HEK293 (cell line): Measurements from ENCODE around the gene CLEC2D.

Source experiments
- PRDM1 ChIP-seq: fragments of 450-650 bp; formaldehyde crosslinking; IDR thresholded peaks from 2 replicates; pipeline ENCODE4; 2016; ENCODE audit warnings: missing biosample characterization, missing genetic modification characterization
- ZNF335 ChIP-seq: fragments of 450-650 bp; formaldehyde crosslinking; conservative IDR thresholded peaks from 2 replicates; pipeline ENCODE4 v1.5.1; 2016; ENCODE audit warnings: missing biosample characterization, missing genetic modification characterization
- TF ChIP-seq, protein P1 (sequence below): fragments of 450-650 bp; formaldehyde crosslinking; IDR thresholded peaks from 2 replicates; pipeline ENCODE4 v1.5.1; 2016; ENCODE audit warnings: missing biosample characterization, missing genetic modification characterization
- TF ChIP-seq, protein P2 (sequence below): fragments of 450-650 bp; formaldehyde crosslinking; IDR thresholded peaks from 2 replicates; pipeline ENCODE4 v1.5.1; 2016; ENCODE audit warnings: missing biosample characterization, missing genetic modification characterization
- TF ChIP-seq, protein P3 (sequence below): fragments of 450-650 bp; formaldehyde crosslinking; IDR thresholded peaks from 2 replicates; pipeline ENCODE4 v1.5.1; 2016; ENCODE audit warnings: missing biosample characterization, missing genetic modification characterization
- TF ChIP-seq, protein P4 (sequence below): fragments of 450-650 bp; formaldehyde crosslinking; IDR thresholded peaks from 2 replicates; pipeline ENCODE4 v1.5.1; 2016; ENCODE audit warnings: missing biosample characterization, missing genetic modification characterization
- TF ChIP-seq, protein P5 (sequence below): fragments of 450-650 bp; formaldehyde crosslinking; conservative IDR thresholded peaks from 2 replicates; pipeline ENCODE4 v1.5.1; 2016; ENCODE audit warnings: low read depth, missing biosample characterization, missing genetic modification characterization
- TF ChIP-seq, protein P6 (sequence below): fragments of 450-650 bp; formaldehyde crosslinking; IDR thresholded peaks from 2 replicates; pipeline ENCODE4 v1.5.1; 2016; ENCODE audit warnings: missing biosample characterization, missing genetic modification characterization, low read depth

DNA sequence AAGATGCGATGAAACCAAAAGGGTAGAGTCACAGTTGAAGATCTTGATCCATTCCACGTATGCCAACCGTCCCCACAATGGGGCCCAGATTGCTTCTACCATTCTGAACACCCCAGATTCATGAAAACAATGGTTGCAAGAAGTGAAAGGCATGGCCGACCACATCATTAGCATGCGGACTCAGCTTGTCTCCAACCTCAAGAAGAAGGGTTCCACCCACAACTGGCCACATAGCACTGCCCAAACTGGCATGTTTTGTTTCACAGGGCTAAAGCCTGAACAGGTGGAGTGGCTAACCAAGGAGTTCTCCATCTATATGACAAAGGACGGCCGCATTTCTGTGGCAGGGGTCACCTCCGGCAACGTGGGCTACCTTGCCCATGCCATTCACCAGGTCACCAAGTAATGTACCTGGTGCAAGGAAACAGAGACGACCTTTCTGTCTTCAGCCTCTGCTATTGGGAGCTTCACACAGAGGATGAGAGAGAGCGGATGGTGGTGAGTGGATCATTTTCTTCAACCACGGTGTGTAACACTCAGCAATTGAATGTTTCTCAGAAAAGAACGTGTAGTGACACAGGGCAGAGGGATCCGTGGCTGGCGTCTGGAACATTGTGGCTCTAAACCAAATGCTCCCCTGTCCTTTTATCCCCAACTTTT, 26.8 kb upstream of the CLEC2D start:
- TF ChIP-seq PRDM1 (tag by site-specific recombination) (no peak), ZNF335 (tag by site-specific recombination) (no peak)
- TF ChIP-seq, protein P1, sequence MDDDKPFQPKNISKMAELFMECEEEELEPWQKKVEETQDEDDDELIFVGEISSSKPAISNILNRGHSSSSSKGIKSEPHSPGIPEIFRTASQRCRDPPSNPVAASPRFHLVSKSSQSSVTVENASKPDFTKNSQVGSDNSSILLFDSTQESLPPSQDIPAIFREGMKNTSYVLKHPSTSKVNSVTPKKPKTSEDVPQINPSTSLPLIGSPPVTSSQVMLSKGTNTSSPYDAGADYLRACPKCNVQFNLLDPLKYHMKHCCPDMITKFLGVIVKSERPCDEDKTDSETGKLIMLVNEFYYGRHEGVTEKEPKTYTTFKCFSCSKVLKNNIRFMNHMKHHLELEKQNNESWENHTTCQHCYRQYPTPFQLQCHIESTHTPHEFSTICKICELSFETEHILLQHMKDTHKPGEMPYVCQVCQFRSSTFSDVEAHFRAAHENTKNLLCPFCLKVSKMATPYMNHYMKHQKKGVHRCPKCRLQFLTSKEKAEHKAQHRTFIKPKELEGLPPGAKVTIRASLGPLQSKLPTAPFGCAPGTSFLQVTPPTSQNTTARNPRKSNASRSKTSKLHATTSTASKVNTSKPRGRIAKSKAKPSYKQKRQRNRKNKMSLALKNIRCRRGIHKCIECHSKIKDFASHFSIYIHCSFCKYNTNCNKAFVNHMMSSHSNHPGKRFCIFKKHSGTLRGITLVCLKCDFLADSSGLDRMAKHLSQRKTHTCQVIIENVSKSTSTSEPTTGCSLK (tag by site-specific recombination): no peak
- TF ChIP-seq, protein P2, sequence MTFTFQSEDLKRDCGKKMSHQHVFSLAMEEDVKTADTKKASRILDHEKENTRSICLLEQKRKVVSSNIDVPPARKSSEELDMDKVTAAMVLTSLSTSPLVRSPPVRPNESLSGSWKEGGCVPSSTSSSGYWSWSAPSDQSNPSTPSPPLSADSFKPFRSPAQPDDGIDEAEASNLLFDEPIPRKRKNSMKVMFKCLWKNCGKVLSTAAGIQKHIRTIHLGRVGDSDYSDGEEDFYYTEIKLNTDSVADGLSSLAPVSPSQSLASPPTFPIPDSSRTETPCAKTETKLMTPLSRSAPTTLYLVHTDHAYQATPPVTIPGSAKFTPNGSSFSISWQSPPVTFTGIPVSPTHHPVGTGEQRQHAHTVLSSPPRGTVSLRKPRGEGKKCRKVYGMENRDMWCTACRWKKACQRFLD: no peak
- TF ChIP-seq, protein P3, sequence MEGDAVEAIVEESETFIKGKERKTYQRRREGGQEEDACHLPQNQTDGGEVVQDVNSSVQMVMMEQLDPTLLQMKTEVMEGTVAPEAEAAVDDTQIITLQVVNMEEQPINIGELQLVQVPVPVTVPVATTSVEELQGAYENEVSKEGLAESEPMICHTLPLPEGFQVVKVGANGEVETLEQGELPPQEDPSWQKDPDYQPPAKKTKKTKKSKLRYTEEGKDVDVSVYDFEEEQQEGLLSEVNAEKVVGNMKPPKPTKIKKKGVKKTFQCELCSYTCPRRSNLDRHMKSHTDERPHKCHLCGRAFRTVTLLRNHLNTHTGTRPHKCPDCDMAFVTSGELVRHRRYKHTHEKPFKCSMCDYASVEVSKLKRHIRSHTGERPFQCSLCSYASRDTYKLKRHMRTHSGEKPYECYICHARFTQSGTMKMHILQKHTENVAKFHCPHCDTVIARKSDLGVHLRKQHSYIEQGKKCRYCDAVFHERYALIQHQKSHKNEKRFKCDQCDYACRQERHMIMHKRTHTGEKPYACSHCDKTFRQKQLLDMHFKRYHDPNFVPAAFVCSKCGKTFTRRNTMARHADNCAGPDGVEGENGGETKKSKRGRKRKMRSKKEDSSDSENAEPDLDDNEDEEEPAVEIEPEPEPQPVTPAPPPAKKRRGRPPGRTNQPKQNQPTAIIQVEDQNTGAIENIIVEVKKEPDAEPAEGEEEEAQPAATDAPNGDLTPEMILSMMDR (tag by site-specific recombination): no peak
- TF ChIP-seq, protein P4, sequence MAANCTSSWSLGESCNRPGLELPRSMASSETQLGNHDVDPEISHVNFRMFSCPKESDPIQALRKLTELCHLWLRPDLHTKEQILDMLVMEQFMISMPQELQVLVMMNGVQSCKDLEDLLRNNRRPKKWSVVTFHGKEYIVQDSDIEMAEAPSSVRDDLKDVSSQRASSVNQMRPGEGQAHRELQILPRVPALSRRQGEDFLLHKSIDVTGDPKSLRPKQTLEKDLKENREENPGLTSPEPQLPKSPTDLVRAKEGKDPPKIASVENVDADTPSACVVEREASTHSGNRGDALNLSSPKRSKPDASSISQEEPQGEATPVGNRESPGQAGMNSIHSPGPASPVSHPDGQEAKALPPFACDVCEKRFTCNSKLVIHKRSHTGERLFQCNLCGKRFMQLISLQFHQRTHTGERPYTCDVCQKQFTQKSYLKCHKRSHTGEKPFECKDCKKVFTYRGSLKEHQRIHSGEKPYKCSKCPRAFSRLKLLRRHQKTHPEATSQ: no peak
- TF ChIP-seq, protein P5, sequence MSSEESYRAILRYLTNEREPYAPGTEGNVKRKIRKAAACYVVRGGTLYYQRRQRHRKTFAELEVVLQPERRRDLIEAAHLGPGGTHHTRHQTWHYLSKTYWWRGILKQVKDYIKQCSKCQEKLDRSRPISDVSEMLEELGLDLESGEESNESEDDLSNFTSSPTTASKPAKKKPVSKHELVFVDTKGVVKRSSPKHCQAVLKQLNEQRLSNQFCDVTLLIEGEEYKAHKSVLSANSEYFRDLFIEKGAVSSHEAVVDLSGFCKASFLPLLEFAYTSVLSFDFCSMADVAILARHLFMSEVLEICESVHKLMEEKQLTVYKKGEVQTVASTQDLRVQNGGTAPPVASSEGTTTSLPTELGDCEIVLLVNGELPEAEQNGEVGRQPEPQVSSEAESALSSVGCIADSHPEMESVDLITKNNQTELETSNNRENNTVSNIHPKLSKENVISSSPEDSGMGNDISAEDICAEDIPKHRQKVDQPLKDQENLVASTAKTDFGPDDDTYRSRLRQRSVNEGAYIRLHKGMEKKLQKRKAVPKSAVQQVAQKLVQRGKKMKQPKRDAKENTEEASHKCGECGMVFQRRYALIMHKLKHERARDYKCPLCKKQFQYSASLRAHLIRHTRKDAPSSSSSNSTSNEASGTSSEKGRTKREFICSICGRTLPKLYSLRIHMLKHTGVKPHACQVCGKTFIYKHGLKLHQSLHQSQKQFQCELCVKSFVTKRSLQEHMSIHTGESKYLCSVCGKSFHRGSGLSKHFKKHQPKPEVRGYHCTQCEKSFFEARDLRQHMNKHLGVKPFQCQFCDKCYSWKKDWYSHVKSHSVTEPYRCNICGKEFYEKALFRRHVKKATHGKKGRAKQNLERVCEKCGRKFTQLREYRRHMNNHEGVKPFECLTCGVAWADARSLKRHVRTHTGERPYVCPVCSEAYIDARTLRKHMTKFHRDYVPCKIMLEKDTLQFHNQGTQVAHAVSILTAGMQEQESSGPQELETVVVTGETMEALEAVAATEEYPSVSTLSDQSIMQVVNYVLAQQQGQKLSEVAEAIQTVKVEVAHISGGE (tag by site-specific recombination): no peak
- TF ChIP-seq, protein P6, sequence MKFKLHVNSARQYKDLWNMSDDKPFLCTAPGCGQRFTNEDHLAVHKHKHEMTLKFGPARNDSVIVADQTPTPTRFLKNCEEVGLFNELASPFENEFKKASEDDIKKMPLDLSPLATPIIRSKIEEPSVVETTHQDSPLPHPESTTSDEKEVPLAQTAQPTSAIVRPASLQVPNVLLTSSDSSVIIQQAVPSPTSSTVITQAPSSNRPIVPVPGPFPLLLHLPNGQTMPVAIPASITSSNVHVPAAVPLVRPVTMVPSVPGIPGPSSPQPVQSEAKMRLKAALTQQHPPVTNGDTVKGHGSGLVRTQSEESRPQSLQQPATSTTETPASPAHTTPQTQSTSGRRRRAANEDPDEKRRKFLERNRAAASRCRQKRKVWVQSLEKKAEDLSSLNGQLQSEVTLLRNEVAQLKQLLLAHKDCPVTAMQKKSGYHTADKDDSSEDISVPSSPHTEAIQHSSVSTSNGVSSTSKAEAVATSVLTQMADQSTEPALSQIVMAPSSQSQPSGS: no peak
